Activated CD4-positive, alpha-beta T cell treated with anti-CD3 and anti-CD28 coated beads for 1 hour (primary cell): ENCODE data around the gene PSMB2.

Experiments
- DNase-seq: peaks from one replicate; pipeline ENCODE4 v3.0.0-alpha.2; 2020

PSMB2 gene

DNA sequence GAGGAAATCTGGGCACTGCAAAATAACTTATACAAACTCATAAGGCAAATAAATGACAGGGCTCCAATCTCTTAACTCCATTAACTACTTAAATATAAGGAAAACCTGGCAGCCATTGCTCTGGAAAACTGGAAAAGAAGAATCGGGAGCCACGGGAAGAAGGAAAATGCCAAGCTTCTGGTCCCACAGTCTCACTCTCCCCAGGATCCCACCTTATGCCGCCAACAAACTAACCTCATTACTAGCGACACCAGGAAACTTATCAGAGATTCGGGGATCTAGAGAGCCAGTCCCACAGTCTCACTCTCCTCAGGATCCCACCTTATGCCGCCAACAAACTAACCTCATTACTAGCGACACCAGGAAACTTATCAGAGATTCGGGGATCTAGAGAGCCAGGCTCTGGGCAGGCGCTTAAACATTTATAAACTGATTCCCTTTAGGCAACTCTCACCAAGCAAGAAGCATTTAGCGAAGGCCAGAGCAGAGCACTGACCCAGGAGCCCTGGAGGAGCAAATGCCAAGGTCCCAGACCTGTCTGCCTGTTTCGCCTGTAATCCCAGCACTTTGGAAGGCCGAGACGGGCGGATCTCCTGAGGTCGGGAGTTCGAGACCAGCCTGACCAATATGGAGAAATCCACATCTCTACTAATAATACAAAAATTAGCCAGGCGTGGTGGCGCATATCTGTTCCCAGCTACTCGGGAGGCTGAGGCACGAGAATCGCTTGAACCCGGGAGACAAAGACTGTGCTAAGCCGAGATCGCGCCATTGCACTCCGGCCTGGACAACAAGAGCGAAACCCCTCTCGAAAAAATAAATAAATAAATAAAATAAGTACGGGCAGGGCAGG, 720 bp downstream of the PSMB2 start:
- no peak for DNase-seq

DNA sequence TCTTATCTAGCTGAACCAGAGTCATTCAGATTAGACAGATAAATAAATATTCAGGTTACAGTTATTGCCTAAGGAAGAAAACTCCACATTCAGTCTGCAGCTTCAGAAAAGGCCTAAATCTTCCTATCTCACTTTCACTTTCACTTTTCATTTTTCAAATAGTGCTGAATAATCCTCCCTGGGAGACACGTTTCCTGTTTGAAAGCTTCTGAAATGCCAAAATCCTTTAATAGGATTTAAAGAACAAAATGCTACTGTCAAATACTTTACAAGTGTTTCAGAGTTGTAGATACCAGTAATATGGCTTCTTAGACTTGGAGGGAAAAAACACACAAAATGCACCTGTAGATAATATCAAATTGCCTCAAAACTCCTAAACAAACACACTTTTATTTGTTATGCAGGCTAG, 3.9 kb downstream of the PSMB2 start:
- no peak for DNase-seq

DNA sequence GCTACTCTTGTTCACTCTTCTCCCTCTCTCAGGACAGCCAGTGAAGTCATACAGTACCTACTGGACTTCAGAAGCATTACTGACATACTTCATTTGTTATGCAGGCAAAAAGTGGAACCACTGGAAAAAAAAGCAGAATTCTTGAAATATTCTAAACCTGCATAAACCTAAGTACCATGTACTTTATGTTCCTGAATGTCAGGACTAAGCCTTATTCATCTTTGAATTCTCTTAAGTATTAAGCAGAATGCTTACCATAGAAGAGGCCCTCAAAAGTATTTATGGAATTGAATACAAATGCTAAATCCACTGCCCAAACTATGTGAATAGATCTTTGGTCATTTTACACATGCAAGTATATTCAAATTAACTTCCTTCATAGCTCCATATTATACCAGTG, 7.8 kb downstream of the PSMB2 start:
- DNase-seq: no peak

DNA sequence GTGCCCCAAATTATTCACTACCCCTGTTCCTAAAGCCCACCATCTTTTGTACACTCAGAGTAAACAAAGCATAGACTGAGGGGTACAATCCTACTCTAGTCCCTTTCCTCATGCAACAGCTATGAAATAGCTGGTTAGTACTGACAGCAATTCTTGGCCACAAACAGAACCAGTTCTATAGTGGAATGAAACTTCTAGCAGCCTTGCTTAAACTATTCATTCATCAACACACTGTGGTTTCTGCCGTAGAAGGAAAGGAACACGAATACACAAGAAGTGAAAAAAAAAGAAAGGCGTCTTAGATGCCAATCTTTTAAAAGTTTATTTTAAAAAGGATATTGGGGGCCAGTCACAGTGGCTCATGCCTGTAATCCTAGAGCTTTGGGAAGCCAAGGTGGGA, 9.9 kb downstream of the PSMB2 start:
- DNase-seq: no peak

DNA sequence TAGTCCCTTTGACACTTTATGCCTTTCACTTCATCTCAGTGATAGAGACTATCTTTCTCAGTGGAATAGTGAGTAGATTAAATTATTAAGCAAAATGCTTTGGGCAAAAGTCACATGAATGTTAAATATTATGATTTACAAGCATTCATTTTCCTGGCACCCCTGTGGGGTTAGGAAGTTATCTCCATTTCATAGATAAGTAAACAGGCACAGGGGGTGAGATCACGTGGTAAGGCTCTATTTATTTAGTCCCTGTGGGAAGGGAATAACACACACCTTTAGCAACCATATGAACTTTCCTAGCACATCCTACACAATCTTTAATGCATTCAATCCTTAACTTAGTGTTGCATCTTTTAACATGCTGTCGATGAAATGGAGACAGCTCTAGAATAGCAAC, 12.3 kb downstream of the PSMB2 start:
- DNase-seq: no peak

DNA sequence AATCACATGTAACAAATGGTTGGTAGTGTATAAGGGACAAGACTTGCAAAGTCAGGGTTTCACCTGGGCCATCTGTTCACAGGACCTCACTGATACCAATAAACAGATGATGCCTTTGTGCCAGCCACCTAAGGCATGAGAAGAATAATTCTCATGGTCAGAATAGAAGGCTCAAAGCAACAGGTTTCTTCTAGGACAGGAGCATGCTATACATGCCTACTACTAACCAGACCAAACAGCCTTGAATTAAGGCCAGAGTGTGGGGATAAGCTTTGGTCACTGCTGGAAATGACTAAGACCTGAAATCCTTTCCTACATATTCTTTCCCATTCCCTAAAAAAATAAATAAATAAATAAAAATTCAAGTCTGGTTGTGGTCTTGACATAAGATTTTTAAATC, 17.5 kb downstream of the PSMB2 start:
- DNase-seq: no peak

DNA sequence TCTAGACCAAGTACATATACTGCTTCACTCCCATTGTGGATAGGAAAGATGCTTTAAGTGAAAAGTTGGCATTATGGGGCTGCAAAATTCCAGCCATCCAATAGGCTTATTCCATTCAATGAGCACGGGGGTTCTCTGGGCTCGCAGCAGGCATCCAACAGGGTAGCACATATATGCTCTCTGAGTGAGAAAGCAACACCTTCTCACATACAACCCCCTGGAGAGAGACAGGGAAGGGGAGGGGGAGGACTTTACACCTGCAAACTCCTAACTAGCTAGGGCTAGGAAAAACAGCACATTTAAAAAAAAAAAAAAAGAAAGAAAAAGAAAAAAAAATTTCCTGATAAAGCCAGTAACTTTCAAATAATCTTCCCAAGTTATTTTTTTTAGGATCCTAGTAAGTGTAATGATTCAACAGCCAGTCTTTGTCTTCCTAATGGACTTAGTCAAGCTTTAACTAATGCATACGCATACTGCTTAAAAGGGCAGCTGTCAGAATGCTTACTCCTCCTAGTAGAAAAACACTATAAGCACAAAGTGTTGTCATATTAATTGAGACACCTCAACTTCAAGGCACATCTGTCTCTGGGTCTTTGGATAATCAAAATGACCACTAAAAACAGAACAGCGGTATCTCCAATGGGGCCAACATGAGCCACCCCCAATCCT, 18.7 kb downstream of the PSMB2 start:
- no peak for DNase-seq

DNA sequence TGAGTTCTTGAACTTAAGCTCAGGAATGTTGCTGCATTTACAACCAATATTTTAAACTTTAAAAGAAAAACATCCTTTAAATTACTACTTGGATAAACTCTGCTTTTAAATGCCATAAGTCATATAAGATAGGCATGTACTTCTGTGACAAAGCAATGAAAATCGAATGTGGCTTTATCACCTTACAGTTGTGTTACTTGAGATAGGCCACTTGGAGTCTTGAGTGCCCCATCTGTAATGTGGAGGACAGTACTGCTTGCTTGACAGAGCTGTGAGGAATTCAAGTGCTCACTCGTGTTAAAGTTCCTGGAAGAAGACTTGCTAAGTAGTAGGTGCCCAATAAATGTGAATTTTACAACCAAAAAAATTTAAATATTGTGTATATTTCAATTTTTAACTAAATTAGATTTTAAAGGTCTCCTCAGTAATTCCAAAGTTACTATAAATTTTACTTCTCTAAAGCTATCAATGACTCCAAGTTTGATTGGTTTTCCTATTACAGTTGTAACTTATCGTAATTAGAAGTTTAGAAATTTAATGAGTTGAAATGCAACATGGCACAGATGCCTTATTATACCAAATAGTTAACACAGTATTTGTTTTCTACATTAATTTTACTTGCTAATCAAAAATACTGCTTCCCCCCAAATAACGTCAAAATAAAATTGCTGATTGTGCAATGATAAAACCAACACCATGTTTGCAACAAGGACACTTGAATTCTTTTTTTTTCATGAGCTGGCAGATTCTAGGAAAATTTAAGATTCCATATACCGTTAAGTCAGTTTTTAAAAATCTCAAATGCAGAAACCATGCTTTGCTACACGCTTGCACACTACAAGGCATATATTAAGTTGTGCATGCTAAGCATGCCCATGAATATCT, 21.8 kb downstream of the PSMB2 start:
- no peak for DNase-seq

DNA sequence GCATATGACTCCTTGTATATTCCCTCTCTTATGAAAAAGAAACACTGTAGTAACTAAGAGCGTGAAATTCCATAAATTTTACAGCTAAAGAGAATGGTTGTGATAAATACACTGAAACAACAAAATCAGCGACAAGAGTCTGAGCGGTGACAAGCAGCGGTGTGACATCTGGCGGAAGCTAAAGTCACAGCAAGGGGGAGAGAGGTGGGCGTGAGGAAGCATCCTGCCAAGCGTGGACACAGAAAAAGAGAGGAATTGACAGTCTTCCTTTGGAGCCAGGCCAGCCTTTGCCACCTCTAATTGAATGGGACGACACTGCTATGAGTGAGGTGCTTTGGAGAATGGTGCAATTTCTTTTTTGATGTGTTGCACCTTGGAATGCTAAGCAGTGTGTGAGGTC, 25.9 kb downstream of the PSMB2 start:
- no peak for DNase-seq

DNA sequence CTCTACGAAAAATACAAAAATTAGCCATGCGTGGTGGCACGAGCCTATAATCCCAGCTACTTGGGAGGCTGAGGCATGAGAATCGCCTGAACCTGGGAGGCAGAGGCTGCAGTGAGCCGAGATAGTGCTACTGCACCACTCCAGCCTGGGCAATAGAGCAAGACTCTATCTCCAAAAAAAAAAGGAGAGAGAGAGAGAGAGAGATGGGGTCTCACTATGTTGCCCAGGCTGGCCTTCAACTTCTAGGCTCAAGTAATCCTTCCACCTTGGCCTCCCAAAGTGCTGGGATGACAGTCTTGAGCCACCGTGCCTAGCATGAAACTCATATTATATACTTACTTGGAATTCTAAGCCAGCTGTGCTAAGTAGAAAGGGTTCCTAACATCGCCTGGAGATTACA, 29.7 kb downstream of the PSMB2 start:
- DNase-seq: no peak

DNA sequence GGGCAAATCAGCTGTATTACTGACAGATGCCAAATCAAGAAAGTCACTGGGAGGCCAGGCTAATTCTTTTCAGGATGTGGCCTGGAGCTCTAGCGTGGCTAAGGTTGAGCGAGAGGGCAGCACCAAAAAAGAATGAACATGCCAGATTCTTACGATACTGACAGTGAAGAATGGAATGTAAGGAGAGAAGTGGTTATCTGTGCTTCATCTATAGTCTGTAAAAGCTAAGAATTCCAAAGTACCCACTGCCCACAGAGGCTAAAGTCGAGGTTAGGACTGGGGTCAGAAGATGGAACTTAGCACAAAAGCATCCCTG, 35.5 kb downstream of the PSMB2 start:
- no peak for DNase-seq

DNA sequence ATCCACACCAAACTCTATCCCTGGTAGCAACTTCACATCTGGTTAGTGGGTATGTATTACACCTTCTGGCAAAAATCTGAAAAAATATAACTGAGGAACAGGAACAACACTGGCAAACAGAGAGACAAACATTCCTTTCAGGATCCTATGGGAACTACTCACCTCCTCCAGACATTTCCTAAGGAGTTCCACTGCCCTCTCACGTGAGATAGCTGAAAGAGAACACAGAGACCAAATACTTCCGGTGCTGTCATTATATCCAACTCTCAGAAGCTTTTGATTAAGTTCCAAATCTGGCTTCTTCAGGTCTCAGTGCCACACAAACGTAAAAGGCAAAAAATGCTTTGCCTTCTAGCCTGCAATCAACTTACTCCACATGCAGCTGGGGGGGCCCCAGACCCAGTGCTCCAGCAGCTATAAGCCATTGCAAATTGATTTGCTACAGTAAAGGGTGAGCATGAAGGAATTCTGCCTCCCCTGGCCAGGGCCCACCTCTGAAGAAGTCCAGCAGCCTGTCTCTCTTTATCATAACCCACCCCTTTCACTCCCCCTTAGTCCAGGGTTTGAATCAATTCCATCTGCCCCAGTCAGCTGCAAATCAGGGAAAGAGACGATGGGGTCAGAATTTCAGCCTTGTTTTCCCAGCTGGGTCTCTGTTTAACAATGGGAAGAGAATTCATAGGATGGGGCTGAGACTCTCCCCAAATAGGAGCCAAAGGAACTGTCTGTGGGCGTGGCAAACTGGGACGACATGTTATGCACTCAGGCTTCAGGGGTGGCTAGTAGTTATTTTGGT, 36.1 kb downstream of the PSMB2 start:
- DNase-seq: no peak

DNA sequence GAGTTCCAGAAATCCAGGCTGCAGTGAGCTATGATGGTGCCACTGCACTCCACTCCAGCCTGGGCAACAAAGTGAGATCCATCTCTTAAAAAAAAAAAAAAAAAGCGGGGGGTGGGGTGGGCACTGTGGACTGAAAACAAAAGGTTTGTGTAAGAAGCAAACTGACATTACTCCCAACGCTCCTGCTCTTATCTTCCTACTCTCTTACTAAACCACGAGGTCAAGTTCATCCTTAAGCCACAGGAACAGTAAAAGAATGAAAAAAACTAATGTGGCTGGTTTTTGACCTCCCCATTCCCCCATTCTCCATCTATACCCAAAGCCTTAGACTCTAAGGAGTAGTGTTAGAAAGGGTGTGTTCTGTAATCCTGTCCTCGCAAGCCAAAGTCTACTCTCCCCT, 37.4 kb downstream of the PSMB2 start:
- DNase-seq: no peak

DNA sequence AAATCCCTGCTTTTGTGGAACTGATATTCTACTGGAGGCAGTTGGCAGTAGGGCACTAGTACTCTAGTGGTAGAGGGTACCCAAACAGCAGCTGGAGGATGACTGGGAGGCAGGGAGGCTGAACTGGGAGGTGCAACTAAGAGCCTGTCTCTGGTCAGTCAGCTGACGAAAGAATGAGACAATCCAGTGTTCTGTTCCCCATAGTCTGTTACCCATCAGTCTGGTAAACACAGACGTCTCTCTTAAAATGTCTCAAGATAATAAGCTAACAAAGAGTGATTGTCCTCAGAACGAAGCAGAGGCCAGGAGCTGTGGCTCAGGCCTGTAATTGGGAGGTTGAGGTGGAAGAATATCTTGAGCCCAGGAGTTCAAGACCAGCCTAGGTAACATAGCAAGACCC, 37.9 kb downstream of the PSMB2 start:
- no peak for DNase-seq

DNA sequence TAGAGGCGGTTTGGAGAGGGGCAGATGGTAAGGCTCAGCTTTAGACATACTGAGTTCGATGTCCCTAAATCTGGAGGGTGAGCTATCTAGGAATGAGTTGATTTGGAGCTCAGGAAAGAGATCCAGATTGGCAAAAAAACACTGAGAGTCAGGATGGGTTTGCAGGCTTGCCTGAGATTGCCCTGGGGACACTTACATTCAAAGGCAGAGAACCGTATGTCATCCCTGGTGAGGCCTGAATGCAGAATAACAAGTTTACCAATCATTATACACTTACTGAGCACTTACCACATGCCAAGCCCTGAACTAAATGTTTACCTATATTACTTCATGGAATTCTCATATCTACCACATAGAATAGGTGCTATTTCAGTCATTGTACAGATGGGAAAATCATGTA, 40.7 kb downstream of the PSMB2 start:
- DNase-seq: no peak

DNA sequence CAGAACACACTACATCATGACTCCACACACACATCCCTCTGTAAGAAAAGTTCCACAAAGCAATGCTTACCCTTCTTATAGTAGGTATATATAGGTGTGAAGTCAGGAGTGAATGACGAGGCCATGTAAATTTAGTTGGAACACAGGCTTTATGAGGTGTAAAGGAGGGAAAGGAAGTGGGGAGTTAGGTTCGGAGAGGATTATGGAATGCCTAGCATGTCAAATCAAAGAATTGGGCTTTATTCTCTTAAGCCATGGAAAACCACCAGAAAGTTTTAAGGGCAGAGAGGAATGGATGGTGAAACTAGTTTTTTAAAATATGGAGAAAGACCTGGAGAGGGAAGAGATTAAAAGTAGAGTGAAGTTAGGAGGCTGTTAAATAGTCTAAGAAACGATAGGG, 41.9 kb downstream of the PSMB2 start:
- DNase-seq: no peak

DNA sequence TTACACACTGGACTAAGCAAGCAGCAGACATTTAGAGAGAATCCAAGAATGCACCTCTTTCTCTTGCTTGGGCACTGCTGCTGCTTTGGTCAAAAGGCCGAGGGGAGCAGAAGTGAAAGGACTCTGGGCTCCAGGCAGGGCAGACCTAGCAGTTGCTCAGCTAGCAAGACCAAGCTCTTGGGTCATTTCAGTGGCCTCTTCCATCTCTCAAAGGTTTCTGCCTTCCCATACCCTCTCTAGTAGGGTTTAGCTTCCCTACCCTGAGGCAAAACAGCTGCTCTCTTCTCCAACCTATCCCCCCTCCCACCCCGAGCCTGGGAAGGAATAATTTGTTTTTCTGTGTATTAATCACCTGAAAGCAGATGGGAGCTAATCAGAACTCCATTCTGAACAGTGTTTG, 42.4 kb downstream of the PSMB2 start:
- DNase-seq: no peak

DNA sequence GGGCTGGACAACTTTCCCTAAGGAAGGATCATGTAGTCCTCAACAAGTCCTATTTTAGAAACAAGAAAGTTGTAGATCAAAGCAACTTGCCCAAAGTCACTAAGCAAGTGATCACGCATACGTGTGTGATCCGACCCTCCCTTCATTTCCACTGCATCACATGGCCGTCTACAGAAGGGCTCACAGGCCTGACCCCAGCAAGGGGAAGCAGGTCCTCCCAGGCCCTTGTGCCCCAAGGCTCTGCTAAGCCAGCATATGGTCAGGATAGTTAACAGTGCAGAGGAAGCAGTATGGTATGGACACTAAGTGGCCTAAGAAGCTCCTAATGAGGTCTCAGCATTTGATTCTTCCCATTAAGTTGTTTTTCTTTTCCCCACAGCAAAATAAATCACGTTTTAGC, 43.5 kb downstream of the PSMB2 start:
- no peak for DNase-seq

DNA sequence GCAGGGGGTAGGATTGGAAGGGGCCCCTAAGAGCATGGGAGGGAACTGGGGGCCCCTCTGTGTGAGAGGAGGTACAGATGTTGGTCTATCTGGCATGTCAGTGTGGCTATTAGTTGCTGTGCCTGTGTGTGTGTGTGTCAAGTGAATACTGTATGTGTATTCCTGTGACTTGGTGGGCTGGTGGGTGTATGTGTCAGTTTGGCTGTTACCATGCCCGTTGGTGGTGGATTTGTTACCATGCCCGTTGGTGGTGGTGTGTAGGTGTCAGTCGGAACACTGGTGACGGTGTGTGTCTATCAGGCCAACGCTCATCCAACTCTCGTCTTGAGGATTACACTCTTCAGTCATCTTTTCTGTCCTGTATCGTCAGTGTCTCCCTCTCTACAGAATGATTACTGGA, 45.6 kb downstream of the PSMB2 start:
- DNase-seq: no peak

DNA sequence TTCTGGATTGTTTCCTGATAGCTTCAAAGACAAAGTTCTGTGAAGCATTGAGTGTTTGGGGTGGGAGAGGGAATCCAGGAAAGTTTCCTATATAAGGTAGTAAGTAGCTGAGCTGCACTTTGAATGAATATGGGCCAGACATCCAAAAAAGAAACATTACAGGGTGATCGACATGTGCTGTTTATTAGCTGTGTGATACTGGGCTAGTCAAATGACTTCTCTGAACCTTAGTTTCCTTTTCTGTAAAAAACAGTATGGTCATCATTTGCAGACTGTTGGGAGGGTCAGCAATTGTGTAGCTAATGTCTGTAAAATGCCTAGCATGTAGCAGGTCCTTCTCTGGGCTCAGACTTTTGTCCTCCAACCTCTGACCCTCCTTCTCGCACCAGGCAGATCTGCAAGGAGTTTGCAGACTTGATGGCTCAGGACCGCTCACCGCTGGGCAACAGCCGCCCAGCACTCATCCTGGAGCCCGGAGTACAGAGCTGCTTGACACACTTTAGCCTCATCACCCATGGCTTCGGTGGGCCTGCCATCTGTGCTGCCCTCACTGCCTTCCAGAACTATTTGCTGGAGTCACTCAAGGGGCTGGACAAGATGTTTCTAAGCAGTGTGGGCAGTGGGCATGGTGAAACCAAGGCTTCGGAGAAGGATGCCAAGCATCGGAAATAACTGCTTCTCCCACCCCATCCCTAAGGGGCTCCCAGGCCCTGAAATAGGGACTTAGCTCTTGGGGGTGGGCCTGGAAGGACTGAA, 47.1 kb downstream of the PSMB2 start:
- no peak for DNase-seq

DNA sequence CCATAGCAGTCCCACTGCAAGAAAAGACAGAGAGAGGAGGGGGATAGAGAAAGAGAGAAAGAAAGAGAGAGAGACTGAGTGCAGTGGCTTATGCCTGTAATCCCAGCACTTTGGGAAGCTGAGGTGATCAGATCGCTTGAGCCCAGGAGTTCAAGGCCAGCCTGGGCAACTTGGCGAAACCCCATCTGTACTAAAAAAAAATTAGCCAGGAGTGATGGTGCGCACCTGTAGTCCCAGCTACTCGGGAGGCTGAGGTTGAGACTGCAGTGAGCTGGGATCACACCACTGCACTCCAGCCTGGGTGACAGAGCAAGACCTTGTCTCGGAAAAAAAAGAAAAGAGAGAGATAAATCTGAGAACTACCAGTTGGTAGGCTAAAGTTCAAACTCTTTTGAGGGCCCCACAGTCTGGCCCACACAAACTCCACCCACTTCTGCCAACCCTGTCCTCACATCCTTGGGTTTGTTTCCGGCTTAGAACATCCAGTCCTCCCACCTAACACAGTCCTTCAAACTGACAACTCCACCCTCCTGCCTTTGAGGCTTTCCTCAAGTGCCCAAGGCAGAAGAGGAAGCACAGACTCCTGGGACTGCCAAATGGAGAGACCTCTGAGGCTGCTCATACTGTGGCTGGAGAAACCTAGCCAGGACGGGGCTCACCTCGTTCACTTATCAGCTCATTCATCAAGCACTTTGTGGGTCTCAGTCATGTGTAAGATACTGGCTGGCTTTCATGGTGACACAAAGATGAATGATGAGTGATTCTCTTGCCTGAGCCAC, 48.1 kb downstream of the PSMB2 start:
- DNase-seq: no peak
